Kidney (tissue), 14 donors: ENCODE results near the gene MRGPRD. TPM values are rescaled to one million over a fixed set of nuclear protein-coding genes. Genes with fewer than 3 reads are reported as not detected.

Experiments used
- DNase-seq, 5 donors: peaks; one replicate each; pipeline ENCODE4 v3.0.0-alpha.2; 2013 to 2020
- FAIRE-seq: peaks from 2 replicates; lab custom pipeline; 2012; peaks lifted over from hg19 to GRCh38; lab: Jason Lieb, UNC
- H3K27ac ChIP-seq, 2 donors: one replicate each; pipeline ENCODE4 v1.7.0; 2013; ENCODE audit warnings: low read depth in 2 of 2, low read length in 2 of 2, inconsistent platforms in 1 of 2
- H3K27me3 ChIP-seq: one replicate; pipeline ENCODE4 v1.7.1; 2013; ENCODE audit warnings: low read length, inconsistent platforms; ENCODE audit not compliant: control insufficient read depth, insufficient read depth
- H3K36me3 ChIP-seq, 3 donors: one replicate each; pipeline versions ENCODE4 v1.7.0 to v1.7.1; 2013; ENCODE audit warnings: low read length in 3 of 3, control low read depth in 1 of 3, inconsistent platforms in 1 of 3; ENCODE audit not compliant: insufficient read depth in 3 of 3, control insufficient read depth in 2 of 3
- H3K4me1 ChIP-seq, 3 donors: one replicate each; pipeline versions ENCODE4 v1.7.0 to v1.7.1; 2013; ENCODE audit warnings: low read length in 3 of 3, inconsistent platforms in 1 of 3, low read depth in 1 of 3; ENCODE audit not compliant: control insufficient read depth in 2 of 3, insufficient read depth in 2 of 3
- H3K4me3 ChIP-seq, 3 donors: one replicate each; pipeline versions ENCODE4 v1.7.0 to v1.8.1; 2013; ENCODE audit warnings: low read length in 3 of 3, control low read depth in 1 of 3, inconsistent platforms in 1 of 3
- H3K9ac ChIP-seq, 3 donors: one replicate each; pipeline versions ENCODE4 v1.7.0 to v1.7.1; 2013; ENCODE audit warnings: low read length in 3 of 3, control low read depth in 1 of 3, inconsistent platforms in 1 of 3
- H3K9me3 ChIP-seq, 3 donors: one replicate each; pipeline versions ENCODE4 v1.7.0 to v1.7.1; 2013; ENCODE audit warnings: low read length in 3 of 3, control low read depth in 1 of 3, inconsistent platforms in 1 of 3; ENCODE audit not compliant: control insufficient read depth in 2 of 3, insufficient read depth in 1 of 3
- CTCF ChIP-seq: IDR thresholded peaks from 3 replicates; pipeline ENCODE4 v1.5.1; 2012; ENCODE audit warnings: mild to moderate bottlenecking, moderate library complexity, borderline replicate concordance; ENCODE audit not compliant: insufficient read depth; ENCODE audit errors: extremely low read depth
- intact Hi-C: fragments of 100-400 bp; cut with DNase I; formaldehyde crosslinking; loops from one replicate; pipeline ENCODE4 v1.11.1; 2022
- polyA plus RNA-seq: library from polyadenylated mRNA; stranded (reverse); fragments of 350-450 nt; fragmentation: Illumina TruSeq; extraction: RNeasy Lipid Tissue Mini Kit (QIAGEN cat#74804); gene quantifications from one replicate; pipeline ENCODE4 v1.2.3, GENCODE V29; 2014; ENCODE audit warnings: low read depth, low replicate concordance; ENCODE audit not compliant: insufficient read depth
- total RNA-seq: library from RNA; stranded (reverse); fragmentation: NEBNext Ultra II Directional; extraction: Animal tissue kit (Norgen Biotek cat#: 25700); gene quantifications from one replicate; pipeline ENCODE4 v1.2.1, GENCODE V29; 2021
- donor health status: control.
- donor health status: control.
- donor health status: control.
- donor health status: control.
- donor health status: control.
- donor health status: DM: yes; HTN: yes; CAD: no.
- donor health status: Normal renal cell carcinoma (clear cell type).

MRGPRD gene
- total and polyA plus RNA-seq, 2 donors from 2014 or later = not detected

DNA sequence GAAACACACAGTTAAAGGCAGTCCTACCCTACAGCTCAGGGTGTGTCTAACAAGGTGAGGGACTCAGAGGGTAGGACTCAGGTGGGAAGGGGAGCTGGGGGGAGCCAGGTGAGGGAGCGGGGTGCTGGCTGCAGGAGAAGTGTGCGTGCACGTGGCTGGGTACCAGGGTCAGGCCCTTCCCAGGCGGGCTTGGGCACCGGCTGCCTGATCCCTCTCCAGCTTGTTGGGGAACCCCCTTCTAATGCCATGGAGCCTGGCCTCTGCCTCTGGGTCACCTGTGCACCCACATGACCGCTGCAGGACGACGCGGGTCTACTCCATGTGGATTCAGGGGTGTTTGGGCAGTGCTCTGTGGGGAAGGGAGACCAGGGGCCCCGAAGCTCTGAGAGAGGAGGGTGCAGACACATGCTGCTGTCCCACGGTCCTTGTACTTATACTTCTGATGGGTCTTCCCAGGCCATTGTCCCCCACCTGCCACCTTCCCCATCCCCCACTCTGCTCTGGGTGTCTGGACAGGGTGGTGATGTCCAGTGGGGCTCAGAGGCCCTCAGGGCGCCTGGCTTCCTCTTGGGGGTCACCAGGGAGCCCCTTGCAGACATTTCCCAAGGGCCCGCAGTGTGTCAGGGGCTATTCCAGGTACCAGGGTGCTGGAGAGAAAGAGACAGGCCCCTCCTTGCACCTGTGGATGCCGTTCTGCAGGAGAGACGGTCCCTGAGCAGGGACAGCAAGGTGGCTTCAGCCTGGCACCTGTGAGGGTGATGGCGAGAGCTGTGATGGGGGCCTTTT is 10.4 kb upstream of the MRGPRD start:
- no peaks in the 10 kb centered on the region for H3K27me3 ChIP-seq
- TF ChIP-seq CTCF = no peak
- H3K9ac ChIP-seq = no peak overlapping the region
- no peak overlapping the region for H3K4me3 ChIP-seq
- DNase-seq (peak in 2 of 5 donors; percentile 7 to 51), FAIRE-seq (no peak)
- H3K36me3 ChIP-seq = no peaks in the 10 kb centered on the region
- no peaks in the 10 kb centered on the region for H3K9me3 ChIP-seq
- H3K4me1 ChIP-seq = peaks cover 0 to 4% (median 0%) of the 10 kb centered on the region in 3 donors
- H3K27ac ChIP-seq = no peak overlapping the region
- intact Hi-C loops = no loop called here

DNA sequence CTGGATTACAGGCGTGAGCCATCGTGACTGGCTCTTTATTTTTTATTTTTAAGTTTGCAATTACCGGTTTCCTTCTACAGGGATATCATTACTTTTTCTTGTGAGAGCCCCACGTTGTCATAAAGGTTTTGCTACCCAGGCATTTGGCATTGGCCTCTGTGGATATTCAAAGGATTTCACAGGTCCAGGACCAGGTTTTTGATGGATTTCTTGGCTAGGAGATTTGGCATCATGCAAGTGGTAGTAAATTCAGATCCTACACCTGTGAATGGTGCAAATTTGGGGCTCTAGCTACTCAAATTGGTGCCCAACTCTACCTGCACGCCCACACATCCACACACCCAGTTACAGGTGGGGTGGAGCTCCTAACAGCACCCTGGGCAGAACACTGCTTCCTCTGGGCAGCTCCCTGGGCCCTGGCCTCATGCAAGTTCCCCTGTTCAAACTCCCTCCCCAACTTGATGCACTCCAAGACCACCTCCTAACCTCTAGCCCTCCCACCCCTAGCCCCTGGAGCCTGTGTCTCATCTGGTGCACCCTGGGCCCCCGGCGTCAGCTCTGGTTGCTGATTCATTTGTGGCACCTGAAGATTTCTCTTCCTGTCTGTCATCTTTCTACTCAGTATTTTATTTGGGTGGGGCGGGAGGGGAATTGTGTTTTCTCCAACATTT is 9.3 kb upstream of the MRGPRD start:
- Histone ChIP-seq H3K4me1 (peaks cover 0 to 4% (median 0%) of the 10 kb centered on the region in 3 donors), H3K27ac (no peak overlapping the region), H3K9me3 (no peaks in the 10 kb centered on the region), H3K9ac (no peak overlapping the region), H3K27me3 (no peaks in the 10 kb centered on the region), H3K4me3 (no peak overlapping the region), H3K36me3 (no peaks in the 10 kb centered on the region)
- FAIRE-seq (no peak), DNase-seq (peak in 2 of 5 donors; percentile 1 to 28)
- intact Hi-C loops = no loop called here
- TF ChIP-seq CTCF = no peak

- TF ChIP-seq CTCF = no peak
- no peak for DNase-seq
- Histone ChIP-seq H3K36me3 (no peaks in the 10 kb centered on the region), H3K27ac (no peak overlapping the region), H3K4me1 (no peaks in the 10 kb centered on the region), H3K4me3 (no peak overlapping the region), H3K27me3 (no peaks in the 10 kb centered on the region), H3K9me3 (no peaks in the 10 kb centered on the region), H3K9ac (no peak overlapping the region)
- FAIRE-seq = no peak
- intact Hi-C loops = no loop called here
Observed at GRCh38 chr11:68988491-68988890, 7.7 kb upstream of the MRGPRD start.
